Suppressor macrophage treated with lipopolysaccharide for 4 hours (primary cell): Measurements from ENCODE around the gene SEC24A.
"Not testable (repeated sequence)": the region's sequence is repeated elsewhere in the genome, so short reads cannot be mapped to it uniquely, and the experiment has no call there.

Experiments used
- DNase-seq: peaks from one replicate; pipeline ENCODE4 v3.0.0-alpha.2; 2020

SEC24A gene

DNA sequence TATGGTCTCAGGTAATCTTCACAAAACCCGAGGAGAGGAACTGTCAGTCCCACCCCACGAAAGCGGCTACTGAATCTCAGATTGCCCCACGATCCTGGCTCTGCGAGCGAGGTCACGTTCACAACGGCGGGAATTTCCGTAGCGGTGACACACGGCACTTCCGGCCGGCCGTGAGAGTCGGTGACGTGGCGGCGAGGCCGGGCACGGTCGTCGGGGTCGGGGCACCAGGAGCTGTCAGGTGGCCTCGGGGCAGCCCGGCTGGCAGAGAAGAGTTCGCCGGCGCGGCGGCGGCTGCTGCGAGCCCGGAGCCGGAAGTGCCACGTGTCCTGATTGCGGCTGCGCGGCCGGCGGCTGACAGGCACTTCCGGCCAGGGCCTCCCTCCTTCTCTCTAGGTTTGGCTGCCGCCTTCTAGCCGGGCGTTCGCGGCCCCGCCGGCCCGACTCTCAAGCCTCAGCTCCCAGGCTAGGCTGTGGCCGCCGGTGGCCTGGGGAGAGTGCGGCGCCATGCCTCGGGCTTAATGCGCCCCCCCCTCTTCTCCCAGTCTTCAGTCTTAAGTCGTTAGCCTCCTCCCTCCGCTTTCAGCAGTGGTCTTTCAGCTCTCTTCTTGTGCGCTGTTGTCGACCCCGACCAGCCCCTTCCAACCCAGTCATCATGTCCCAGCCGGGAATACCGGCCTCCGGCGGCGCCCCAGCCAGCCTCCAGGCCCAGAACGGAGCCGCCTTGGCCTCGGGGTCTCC lies at the start of gene SEC24A:
Gene SEC24A, plus strand, starts transcription at position 361 of the 738 bp plus-strand sequence. Its CDS starts 292 bp downstream, at position 653.
- peak; percentile 98 for DNase-seq

DNA sequence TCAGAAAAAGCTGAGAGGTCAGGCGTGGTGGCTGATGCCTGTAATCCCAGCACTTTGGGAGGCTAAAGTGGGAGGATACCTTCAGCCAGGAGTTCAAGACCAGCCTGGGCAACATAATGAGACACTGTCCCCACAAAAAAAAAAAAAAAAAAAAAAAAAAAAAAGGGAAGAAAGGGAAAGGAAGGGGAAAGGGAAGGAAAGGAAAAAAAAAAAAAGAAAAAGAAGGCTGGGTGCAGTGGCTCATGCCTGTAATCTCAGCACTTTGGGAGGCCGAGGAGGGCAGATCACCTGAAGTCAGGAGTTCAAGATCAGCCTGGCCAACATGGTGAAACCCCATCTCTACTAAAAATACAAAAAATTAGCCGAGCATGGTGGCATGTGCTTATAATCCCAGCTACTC lies 48.8 kb upstream of the SEC24A start:
- not testable (repeated sequence) for DNase-seq

DNA sequence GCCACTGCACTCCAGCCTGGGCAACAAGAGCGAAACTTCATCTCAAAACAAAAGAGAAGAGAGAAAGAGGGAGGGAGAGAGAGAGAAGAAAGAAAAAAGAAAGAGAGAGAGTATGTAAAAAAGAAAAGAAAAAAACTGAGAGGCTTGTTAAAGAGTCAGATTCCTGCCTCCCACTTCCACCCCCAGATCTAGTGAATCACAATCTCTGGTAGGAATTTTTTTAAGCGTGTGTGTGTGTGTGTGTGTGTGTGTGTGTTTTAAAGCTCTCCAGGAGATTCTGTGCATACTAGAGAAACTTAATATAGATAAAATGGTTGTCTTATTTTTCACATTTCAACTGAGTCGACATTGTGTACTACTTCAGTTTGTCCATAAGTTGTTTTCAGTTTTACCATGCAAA lies 48.0 kb upstream of the SEC24A start:
- no peak for DNase-seq

DNA sequence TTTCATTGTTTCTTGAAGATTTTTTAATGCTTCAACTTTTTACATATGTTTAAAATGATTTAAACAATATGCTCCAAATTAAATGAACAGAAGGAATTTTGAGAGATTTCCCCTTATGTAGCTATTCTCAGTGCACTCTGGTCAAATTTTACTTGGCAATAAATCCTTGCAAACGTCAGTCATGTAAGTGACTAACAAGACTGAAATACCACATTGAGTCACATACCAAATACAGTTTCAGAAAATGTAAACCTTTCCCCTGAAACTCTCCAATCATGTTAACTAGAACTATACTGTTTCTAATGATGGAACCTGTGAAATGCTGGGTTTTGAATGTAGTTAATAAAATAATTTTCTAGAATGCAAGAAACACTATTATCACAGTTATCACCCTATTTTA lies 45.5 kb upstream of the SEC24A start:
- peak; percentile 18 for DNase-seq

DNA sequence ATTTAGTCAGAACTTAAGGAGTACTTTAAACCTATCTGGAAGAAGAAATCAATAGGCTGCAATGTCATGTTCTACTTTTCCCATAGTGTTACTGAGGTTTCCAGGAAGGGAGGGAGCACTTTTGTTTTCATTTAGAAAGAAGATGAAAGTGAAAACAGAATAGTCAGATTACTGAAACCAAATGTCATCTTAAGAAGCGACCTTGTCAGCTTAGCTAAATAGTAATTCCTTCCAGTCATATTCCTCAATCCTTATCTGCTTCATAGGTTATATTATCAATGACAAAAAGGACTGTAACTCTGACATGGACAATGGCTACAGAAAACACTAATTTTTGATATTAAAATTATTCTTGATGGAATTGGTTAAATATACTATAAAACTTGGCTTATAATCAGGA lies 43.7 kb upstream of the SEC24A start:
- DNase-seq: peak; percentile 73

DNA sequence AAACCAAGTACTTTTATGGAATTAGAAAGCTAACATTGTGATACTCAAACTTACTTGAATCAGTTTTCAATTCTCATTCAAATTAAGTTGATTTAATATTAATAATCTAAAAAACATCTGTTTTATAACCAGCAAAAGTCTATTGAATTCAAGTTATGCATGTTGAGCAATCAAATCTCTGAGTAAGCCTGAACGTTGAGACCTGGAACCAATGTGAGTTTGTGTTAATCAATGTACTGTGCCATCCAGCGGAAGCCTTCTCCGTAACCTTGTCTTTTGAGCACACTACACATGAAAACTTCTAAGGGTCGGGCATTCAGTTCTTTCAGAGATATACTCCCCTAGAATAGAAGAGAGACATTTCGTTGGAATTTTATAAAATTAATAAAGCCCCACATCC lies 41.9 kb upstream of the SEC24A start:
- DNase-seq: no peak

DNA sequence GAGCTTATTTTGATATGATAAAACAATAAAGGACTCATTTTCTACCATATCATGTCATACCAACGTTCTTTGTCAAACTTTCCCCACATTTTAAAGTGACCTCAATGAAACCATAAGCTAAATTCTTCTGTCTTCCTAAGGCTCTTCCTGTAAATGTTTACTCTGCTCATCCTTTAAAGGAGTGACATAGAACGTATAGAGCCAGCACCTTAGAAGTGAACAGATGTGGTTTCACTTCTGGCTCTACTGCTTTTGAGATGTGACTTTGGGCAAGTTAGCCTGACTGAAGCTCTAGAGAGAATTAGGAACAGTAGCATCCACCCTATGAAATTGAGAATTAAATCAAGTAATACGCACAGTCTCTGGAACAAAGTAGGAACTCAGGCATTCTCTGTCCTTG lies 40.0 kb upstream of the SEC24A start:
- no peak for DNase-seq

DNA sequence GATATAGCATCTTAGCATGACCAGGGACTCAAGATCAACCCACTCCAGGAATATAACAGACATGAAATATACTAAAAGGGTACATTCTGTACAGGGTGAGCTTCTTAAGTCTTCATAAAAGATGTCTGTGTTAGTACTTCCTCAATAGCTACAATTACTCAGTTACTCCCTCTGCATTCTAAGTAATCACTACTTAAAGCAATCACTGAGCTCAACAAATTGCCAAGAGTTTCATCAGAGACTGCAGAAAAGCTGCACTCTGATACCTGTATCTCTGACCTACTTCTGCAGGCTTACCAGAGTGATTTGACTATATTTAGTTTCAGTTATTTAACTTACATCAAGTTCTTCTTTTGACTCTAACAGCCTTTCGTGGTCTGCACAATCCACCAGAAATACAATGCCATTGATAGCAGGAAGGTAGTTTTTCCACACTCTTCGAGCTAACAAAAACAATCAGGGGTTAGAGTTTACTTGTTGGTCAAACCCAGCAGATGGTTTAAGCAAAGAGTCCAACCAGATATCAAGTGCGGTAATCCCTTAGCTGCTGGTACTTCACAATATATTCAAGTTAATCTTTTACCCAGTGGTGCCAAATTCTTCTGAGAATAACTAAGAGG lies 39.2 kb upstream of the SEC24A start:
- no peak for DNase-seq

DNA sequence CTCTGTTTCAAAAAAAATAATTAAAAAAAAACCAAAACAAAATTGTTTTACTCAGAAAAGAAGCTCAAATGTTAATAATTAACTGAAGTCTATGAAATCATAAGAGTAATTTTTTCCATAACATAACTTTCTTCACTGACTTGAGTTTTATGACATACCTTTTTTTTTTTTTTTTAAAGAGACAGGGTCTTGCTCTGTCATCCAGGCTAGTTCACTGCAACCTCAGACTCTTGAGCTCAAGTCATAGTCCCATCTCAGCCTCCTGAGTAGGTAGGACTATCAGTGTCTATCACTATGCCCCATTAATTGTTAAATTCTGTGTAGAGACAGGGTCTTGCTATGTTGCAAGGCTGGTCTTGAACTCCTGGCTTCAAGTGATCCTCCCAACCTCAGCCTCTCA lies 37.9 kb upstream of the SEC24A start:
- no peak for DNase-seq

DNA sequence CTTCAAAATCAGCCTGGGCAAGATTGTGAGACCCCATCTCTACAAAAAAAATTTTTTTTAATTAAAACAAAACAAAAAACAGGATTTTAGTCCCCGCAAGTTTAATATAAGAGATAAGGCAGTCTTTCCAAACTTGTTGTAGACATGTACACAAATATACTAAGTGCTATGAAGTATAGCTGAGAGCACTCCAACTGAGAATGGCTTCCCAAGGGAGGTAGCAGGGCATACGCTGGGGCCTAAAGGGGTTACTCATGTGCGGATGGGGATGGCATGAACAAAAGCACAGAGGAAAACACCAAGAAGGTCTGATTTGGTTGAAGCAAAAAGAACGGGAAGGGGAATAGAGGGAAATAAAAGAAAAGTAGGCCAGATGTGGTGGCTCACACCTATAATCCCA lies 37.1 kb upstream of the SEC24A start:
- DNase-seq: no peak

DNA sequence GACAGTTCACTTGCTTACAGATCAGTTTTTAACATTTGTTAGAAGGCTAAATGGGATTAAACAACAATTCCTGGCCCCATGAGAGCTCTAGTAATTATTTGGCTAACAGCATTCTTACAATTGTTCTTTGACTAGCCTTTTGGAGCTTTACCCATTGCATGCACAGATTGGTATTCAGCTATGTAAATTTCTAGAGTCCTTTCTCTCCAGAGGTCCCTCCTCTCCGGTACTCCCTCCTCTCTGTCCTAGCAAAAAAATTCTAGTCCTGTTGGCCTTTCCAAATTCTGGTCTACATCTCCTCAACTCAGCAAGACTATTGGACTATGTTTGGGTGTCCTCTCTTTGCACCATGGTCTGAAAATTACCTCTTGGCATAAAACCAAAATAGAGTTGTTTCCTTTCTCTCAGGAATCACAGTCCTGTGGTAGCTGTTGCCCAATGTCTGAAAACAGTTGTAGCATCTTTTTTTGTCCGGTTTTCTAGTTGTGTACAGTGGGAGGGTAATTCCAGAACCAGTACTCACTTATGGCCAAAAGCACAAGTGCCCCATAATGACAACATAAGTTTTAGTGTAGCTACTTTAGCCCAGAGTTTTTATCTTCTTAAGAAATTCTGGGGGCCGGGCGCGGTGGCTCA lies 34.0 kb upstream of the SEC24A start:
- DNase-seq: no peak

DNA sequence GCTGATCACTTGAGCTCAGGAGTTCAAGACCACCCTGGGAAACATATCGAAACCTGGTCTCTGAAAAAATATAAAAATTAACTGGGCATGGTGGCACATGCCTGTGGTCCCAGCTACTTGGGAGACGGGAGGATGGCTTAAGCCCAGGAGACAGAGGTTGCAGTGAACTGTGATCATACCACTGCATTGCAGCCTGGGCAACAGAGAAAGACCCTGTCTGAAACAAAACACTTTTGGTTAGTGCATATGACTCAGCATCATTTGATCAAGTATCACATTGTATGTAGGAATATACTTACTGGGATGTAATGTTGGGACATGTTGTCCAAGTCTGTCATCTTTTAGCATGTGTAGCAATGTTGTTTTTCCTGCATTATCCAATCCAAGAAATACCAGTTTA lies 28.0 kb upstream of the SEC24A start:
- DNase-seq: no peak

DNA sequence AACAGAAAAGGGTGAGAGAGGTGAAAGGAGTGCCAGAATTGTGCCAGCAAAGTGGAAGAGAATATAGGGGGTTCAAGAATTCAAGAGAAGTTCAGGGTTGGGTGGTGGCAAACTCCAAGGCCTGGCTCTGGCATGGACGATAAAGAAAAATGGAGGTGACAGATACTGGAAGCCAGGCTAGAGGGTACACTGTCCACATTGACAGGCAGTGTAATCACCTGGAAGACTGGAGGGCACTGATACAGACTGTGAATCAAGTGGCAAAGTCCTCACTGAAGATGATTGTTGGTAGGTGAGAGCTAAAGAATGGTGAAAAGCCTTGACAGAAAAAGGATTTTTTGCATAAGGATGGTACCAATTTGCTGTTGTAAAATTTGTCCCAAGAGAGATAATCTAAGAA lies 23.0 kb upstream of the SEC24A start:
- DNase-seq: no peak

DNA sequence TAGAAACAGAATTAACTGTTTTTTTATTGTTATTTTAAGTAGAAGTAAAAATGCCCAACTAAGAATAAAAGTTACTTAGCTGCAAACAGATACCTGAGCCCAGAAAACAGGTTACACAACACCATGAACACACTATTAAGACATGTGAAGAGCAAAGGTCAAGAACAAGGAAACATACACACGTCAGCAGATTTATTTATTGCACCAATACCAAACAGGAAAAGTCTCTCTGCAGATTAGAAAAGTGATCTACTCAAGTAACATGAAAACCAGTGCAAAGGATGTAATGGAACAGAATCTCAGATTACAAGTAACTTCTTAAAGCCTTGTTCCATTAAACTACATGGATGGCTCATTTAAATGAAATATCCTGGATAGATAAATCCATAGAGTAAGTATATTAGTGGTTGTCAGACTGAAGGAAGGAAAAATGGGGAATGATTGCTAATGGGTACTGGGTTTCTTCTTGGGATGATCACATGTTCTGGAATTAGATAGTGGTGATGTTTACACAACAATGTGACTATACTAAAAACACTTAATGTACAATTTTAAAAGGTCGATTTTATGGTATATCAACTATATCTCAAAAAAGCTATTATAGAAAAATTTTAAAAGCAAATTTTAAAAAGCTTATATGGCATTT lies 22.1 kb upstream of the SEC24A start:
- peak; percentile 46 for DNase-seq

DNA sequence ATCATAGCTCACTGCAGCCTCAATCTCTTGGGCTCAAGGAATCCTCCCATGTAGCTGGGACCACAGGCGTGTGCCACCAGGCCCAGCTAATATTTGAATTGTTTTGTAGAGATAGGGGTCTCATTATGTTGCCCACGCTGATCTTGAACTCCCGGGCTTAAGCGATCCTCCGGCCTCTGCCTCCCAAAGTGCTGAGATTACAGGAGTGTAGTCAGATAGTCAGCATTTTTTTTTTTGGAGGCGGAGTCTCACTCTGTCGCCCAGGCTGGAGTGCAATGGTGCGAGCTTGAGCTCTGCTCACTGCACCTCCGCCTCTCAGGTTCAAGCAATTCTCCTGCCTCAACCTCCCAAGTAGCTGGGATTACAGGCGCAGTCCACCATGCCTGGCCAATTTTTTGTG lies 14.4 kb upstream of the SEC24A start:
- DNase-seq: no peak

DNA sequence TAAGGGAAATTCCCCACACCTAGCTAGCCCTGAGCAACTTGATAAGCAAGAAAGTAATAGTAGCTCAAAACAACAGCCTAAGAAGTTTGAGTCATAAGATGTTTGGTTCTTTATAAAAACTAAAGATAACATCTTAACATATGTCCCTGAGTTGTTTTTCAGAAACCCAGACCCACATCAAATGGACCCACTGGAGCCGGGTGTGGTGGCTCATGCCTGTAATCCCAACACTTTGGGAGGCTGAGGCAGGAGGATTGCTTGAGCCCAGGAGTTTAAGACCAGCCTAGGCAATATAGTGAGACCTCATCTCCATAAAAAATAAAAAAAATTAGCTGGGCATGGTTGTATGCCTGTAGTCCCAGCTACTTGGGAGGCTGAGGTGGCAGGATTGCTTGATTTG lies 13.2 kb upstream of the SEC24A start:
- DNase-seq: not testable (repeated sequence)

DNA sequence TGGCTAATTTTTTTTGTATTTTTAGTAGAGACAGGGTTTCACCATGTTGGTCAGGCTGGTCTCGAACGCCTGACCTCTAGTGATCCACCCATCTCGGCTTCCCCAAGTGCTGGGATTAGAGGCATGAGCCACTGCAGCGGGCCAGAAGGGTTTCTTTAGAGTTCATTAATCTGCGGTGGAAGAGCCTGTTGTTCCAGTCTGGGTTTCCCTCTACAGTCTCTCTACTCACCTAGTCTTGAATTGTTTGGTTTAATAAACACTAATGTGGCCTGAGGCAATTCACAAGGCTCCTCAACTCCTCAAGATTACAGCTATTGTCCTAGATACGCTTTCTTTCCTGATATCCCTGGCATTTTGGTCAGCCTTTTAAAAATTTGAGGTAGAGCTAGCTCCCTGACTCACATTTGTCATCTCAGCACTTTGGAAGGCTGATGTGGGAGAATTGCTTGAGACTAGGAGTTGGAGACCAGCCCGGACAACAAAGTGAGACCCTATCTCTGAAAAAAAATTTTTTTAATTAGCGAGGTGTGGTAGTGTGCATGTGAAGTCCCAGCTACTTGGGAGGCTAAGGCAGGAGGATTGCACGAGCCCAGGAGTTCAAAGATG lies 11.4 kb upstream of the SEC24A start:
- DNase-seq: no peak

DNA sequence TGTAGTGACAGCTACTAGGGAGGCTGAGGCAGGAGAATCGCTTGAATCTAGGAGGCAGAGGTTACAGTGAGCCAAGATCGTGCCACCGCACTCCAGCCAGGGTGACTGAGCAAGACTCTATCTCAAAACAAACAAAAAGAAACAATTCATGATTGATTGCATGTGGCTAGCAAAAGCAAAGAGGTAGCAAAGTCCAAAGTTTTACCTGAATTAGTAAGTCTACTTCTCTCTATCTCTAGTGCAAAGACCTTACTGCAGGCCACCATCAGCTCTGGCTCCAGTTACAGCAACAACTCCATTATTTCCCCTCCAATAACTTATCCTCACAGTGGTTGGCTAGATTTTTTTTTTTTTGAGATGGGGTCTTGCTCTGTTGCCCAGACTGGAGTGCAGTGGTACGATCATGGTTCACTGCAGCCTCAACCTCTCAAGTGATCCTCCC lies 9.8 kb upstream of the SEC24A start:
- DNase-seq: no peak

DNA sequence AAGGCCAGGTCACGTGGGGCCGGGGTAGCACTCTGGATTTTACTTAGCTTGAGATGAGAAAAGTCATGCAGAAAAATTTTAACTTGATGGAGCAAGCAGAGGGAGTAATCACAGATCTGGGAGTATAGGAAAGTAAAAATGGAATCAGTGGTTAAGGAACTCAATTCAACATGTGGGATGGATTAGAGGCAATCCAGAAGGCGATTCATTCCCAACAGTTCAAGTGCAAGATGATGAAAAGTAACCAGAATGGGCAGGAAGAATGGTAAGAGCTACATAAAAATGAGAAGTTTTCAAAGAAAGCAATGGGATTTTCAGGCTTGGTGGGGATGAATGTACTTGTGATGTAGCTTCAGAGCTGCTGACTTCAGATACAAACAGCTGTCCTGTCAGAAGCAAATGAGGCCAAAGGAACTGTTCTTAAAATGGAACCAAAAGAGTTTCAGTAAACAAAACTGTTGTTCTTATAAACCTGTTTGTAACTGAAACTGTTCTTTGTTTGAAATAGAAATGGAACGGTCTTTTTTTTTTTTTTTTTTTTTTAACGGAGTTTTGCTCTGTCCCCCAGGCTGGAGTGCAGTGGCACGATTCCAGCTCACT lies 5.6 kb upstream of the SEC24A start:
- DNase-seq: no peak

DNA sequence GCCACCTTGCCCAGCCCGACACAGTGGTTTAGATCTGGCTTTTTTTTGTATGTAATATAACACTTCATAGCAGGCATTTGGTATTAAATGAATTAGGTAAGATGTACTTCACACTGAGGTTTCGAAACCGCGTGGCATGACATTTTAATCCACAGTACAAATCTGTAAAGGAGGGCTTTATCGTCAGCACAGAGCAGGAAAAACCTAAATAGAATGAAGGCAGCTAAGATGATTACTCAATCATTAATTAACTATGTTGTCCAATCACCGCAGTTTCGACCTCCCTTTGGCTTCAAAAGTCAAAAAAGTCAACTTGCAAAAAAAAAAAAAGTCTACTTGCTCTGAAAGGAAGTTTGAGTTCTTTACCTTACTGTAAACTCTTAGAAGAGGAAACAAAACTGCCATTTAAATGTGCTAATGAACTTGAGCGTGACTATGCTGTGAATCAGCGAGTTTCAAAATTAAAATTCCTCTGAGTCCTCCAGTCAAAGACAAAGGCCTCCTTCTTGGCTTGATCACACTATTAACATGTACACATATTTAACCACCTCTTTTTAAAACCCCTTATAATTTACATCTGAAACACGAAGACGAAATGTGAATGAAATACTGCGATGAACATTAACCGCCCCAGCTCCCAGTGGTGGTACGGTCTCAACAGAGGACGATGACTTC lies 698 bp upstream of the SEC24A start:
- DNase-seq: peak; percentile 94

DNA sequence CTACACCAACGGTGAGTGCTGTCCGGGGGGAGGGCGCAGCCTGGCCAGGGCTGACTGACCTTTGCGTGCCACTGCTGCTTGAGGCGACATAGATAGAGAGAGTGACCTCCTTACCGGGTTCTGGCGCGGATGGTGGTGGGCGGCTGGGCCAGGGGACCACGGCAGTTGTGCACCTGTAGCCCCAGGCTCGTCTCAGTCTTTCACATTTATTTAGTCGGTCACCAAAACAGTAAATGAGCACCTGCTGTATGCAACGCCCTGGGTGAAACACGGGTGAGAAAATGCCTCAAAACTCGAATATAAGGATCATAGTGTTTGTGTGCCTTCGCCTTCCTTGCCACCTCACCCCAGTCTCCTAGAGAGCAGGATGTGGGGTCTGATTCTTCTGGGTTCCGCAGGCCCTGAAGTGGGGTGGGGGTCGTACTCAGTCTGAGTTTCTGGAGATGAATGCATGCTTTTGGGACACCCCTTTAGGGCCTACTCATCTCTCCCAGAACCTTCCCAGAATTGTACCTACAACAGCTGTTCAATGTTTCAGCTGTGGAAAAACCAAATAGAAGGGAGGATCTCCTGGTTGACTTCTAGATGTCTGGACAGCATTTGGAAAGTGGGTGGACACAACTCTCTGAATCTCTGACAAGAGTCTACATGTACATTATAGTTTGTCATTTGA lies 714 bp downstream of the SEC24A start:
- DNase-seq: peak; percentile 19

DNA sequence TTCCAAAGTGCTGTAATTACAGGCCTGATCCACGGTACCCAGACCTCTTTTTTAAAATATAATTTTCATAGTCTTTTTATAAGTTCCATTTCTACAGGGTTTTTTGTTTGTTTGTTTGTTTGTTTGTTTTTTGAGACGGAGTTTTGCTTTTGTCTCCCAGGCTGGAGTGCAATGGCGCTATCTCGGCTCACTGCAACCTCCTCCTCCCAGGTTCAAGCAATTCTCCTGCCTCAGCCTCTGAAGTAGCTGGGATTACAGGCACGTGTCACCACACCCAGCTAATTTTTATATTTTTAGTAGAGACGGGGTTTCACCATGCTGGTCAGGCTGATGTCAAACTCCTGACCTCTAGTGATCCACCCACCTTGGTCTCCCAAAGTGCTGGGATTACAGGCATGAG lies 2.1 kb downstream of the SEC24A start:
- not testable (repeated sequence) for DNase-seq
